ENCODE measurements around the gene CHCHD3.

The CHCHD3 gene

DNA sequence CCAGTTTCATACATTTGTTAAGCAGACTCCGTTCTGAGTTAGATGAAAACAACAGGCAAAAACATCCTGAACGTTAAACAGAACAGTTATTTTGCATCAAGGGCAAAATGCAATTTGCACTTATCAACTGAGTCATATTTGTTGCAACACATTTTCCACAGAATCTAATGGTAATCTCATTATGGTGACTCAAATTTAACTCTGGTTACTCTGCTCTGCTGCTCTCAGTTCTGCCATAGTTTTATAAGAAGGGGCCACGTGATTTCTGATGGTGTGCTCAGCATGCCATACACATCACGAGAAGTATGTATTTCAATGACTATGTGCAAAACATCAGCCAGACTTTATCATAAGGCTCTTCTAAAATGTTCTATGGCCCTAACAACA is 148.8 kb downstream of the CHCHD3 start:
- TF ChIP-seq TAF1 (IDR thresholded peaks at IDR 0.05; ENCODE audit: borderline replicate concordance, insufficient read depth, low read length) (no peak), FOXP2 (optimal IDR thresholded peaks at IDR 0.05; ENCODE audit: borderline replicate concordance, extremely low read depth, extremely low read length, insufficient read depth) (no peak), SIN3A (IDR thresholded peaks at IDR 0.05; ENCODE audit: borderline replicate concordance, insufficient read depth, low read length) (no peak), POLR2AphosphoS5 (IDR thresholded peaks at IDR 0.05; ENCODE audit: low read depth, low read length) (no peak)
- TF ChIP-seq, protein P1, sequence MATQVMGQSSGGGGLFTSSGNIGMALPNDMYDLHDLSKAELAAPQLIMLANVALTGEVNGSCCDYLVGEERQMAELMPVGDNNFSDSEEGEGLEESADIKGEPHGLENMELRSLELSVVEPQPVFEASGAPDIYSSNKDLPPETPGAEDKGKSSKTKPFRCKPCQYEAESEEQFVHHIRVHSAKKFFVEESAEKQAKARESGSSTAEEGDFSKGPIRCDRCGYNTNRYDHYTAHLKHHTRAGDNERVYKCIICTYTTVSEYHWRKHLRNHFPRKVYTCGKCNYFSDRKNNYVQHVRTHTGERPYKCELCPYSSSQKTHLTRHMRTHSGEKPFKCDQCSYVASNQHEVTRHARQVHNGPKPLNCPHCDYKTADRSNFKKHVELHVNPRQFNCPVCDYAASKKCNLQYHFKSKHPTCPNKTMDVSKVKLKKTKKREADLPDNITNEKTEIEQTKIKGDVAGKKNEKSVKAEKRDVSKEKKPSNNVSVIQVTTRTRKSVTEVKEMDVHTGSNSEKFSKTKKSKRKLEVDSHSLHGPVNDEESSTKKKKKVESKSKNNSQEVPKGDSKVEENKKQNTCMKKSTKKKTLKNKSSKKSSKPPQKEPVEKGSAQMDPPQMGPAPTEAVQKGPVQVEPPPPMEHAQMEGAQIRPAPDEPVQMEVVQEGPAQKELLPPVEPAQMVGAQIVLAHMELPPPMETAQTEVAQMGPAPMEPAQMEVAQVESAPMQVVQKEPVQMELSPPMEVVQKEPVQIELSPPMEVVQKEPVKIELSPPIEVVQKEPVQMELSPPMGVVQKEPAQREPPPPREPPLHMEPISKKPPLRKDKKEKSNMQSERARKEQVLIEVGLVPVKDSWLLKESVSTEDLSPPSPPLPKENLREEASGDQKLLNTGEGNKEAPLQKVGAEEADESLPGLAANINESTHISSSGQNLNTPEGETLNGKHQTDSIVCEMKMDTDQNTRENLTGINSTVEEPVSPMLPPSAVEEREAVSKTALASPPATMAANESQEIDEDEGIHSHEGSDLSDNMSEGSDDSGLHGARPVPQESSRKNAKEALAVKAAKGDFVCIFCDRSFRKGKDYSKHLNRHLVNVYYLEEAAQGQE (IDR thresholded peaks at IDR 0.05; ENCODE audit: insufficient read depth in 1 of 2, low read depth in 2 of 2, low read length in 2 of 2): no peak

DNA sequence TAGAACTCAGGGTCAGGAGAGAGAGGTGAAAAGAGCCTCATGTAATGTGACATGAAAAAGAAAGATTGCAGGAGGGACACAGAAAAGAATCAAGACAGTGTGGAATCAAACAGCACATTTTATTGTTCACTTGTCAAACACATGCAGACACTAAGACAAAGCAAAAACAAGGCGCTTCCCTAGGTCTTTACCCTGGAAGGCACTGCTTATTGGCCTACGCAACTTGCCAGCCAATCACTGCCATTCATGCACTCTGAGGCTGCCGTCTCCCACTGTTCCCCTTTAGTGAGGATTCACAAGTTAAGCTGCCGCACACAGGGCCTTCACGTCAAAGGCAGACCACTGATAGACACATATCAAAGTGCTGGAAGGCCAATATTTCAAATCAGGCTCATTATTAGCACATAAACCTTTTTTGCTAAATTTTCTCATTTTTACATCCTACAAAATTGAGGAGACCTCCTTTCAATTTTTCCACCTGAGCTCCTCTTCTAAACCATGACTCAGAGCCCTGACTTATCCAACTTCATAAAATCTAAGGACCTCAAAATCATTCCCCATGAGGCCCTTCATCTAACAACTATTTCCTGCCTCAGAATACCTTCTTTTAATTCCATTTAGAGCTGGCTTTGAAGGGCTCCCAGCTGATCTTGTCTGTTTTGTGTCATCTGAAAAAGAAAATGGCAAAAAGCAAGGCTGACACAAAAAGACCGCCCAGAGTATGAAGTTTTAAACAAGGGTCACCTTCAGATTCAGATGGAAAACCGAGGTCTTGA is 149.4 kb downstream of the CHCHD3 start:
- TF ChIP-seq TAF1 (IDR thresholded peaks at IDR 0.05; ENCODE audit: borderline replicate concordance, insufficient read depth, low read length): no peak
- TF ChIP-seq POLR2AphosphoS5 (IDR thresholded peaks at IDR 0.05; ENCODE audit: low read depth, low read length): no peak
- TF ChIP-seq SIN3A (IDR thresholded peaks at IDR 0.05; ENCODE audit: borderline replicate concordance, insufficient read depth, low read length): no peak
- TF ChIP-seq FOXP2 (optimal IDR thresholded peaks at IDR 0.05; ENCODE audit: borderline replicate concordance, extremely low read depth, extremely low read length, insufficient read depth): no peak
- TF ChIP-seq, protein P1 (IDR thresholded peaks at IDR 0.05; ENCODE audit: insufficient read depth in 1 of 2, low read depth in 2 of 2, low read length in 2 of 2): no peak

DNA sequence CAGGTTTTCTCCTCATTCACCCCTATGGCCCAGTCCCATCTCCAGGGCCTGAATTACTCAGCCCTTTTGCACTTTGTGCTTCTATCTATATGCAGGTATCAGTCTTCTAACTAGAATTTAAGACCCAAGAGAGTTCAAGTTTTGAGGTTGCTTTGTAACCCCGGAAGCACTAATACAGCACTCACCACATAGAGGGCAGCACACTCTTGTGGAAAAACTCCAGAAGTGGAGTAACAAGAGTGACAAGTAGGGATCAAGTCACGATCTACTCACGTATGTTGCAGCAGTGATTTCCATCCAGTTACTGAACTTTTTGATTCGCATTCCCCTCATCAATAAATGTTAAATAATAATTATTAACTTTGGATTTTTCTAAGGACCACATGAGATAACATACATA is 151.0 kb downstream of the CHCHD3 start:
- TF ChIP-seq FOXP2 (optimal IDR thresholded peaks at IDR 0.05; ENCODE audit: borderline replicate concordance, extremely low read depth, extremely low read length, insufficient read depth): no peak
- TF ChIP-seq TAF1 (IDR thresholded peaks at IDR 0.05; ENCODE audit: borderline replicate concordance, insufficient read depth, low read length): no peak
- TF ChIP-seq SIN3A (IDR thresholded peaks at IDR 0.05; ENCODE audit: borderline replicate concordance, insufficient read depth, low read length): no peak
- no peak for TF ChIP-seq POLR2AphosphoS5 (IDR thresholded peaks at IDR 0.05; ENCODE audit: low read depth, low read length)
- TF ChIP-seq, protein P1 (IDR thresholded peaks at IDR 0.05; ENCODE audit: insufficient read depth in 1 of 2, low read depth in 2 of 2, low read length in 2 of 2): no peak

DNA sequence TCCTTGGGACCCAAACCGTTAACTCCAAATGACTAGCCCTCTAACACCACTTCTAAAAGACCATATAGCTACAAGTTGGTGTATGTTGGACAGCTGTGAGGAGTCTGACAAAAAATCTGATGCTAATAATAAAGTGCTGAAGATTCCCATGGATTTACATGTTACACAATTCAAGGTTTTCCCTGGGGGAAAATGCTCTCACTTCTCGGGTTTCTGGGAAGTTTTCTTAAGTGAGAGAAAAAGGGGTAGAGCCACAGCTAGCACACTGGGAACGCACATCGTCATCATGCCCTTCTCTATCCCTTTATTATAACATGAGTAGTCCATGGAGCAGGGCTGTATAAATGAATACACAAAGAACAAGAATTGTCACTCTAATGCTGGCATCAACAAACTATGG is 162.1 kb downstream of the CHCHD3 start:
- TF ChIP-seq FOXP2 (optimal IDR thresholded peaks at IDR 0.05; ENCODE audit: borderline replicate concordance, extremely low read depth, extremely low read length, insufficient read depth) (no peak), SIN3A (IDR thresholded peaks at IDR 0.05; ENCODE audit: borderline replicate concordance, insufficient read depth, low read length) (no peak), POLR2AphosphoS5 (IDR thresholded peaks at IDR 0.05; ENCODE audit: low read depth, low read length) (no peak), TAF1 (IDR thresholded peaks at IDR 0.05; ENCODE audit: borderline replicate concordance, insufficient read depth, low read length) (no peak)
- TF ChIP-seq, protein P1 (IDR thresholded peaks at IDR 0.05; ENCODE audit: insufficient read depth in 1 of 2, low read depth in 2 of 2, low read length in 2 of 2): no peak
